ENCODE results near the gene CHRNB1.

CHRNB1 gene

DNA sequence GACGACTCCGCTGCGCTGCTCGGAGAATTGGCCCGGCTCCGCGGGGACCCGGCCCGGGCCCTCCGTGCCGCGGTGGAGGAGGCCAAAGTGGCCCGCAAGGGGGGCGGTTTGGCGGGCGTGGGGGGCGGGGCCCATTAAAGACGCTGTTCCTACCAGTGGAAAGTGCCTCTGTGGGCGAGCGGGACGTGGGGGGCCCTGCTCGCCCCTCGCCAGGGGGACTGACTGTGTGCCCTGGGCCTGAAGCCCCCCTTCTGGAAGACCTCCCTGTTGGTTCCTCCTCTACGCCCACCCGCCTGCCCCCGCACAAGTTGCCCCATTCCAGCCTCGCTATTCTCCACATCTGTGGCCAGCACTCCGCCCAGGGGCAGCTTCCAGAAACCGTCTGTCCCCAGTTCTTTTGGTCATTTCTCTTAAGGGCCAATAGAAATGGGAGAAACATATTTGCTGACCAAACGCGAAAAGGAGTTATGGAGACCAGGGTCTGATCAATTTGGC, 7.4 kb upstream of the CHRNB1 start:
- peaks cover 36 to 38% of the 10 kb centered on the region in 2 donors for H3K4me1 ChIP-seq (ENCODE audit: control insufficient read depth in 1 of 2, insufficient read depth in 2 of 2, low read length in 2 of 2)
- peak overlapping the region in 1 of 2 donors; percentile 76 for H3K9ac ChIP-seq (ENCODE audit: low read depth in 1 of 2, low read length in 2 of 2)
- H3K27me3 ChIP-seq (ENCODE audit: control insufficient read depth in 1 of 2, insufficient read depth in 2 of 2, low read length in 2 of 2) = peaks cover 28 to 33% of the 10 kb centered on the region in 2 donors
- no peaks in the 10 kb centered on the region for H3K36me3 ChIP-seq (ENCODE audit: control insufficient read depth in 1 of 2, insufficient read depth in 2 of 2, low read length in 2 of 2)
- no peaks in the 10 kb centered on the region for H3K9me3 ChIP-seq (ENCODE audit: control insufficient read depth in 1 of 2, low read length in 2 of 2)
- H3K4me3 ChIP-seq (ENCODE audit: low read depth in 1 of 2, low read length in 2 of 2) = peak overlapping the region; percentile 57 to 69
- H3K27ac ChIP-seq (ENCODE audit: low read depth, low read length) = no peak overlapping the region

DNA sequence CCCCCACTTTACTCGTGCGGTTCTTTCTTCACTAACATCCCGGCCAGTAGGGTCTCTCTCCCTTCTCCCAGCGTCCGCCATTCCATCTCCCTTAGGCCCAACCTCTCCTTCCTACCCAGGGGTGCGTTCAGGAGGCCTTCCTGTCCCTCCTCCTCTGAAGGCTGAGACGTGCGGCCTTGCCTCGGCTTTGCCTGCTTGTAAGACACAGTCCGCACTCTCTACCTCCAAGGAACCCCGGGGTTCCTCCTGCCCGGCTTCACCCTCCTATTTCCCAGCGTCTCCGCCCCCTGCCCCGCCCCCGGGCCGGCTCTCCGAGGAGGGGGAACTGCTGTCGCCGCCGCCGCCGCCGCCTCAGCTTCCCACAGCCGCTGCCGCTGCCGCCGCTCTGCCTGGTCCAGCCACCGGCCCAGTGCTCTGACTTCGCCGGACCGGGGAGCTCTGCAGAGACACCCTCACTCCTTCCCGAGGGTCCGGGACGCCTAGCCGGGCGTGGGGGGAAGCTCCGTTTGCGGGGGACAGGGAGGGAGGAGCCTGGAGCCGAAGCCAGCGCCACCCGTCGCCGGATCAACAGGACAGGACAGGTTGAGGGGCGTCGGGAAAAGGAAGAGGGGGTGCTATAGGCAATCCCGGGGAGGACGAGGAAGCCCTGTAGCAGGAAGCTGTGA, 6.8 kb upstream of the CHRNB1 start:
- Histone ChIP-seq H3K27ac (ENCODE audit: low read depth, low read length) (no peak overlapping the region), H3K9me3 (ENCODE audit: control insufficient read depth in 1 of 2, low read length in 2 of 2) (no peaks in the 10 kb centered on the region), H3K27me3 (ENCODE audit: control insufficient read depth in 1 of 2, insufficient read depth in 2 of 2, low read length in 2 of 2) (peaks cover 28 to 33% of the 10 kb centered on the region in 2 donors), H3K36me3 (ENCODE audit: control insufficient read depth in 1 of 2, insufficient read depth in 2 of 2, low read length in 2 of 2) (no peaks in the 10 kb centered on the region), H3K4me3 (ENCODE audit: low read depth in 1 of 2, low read length in 2 of 2) (peak overlapping the region; percentile 52 to 57), H3K9ac (ENCODE audit: low read depth in 1 of 2, low read length in 2 of 2) (no peak overlapping the region), H3K4me1 (ENCODE audit: control insufficient read depth in 1 of 2, insufficient read depth in 2 of 2, low read length in 2 of 2) (peaks cover 36 to 38% of the 10 kb centered on the region in 2 donors)

DNA sequence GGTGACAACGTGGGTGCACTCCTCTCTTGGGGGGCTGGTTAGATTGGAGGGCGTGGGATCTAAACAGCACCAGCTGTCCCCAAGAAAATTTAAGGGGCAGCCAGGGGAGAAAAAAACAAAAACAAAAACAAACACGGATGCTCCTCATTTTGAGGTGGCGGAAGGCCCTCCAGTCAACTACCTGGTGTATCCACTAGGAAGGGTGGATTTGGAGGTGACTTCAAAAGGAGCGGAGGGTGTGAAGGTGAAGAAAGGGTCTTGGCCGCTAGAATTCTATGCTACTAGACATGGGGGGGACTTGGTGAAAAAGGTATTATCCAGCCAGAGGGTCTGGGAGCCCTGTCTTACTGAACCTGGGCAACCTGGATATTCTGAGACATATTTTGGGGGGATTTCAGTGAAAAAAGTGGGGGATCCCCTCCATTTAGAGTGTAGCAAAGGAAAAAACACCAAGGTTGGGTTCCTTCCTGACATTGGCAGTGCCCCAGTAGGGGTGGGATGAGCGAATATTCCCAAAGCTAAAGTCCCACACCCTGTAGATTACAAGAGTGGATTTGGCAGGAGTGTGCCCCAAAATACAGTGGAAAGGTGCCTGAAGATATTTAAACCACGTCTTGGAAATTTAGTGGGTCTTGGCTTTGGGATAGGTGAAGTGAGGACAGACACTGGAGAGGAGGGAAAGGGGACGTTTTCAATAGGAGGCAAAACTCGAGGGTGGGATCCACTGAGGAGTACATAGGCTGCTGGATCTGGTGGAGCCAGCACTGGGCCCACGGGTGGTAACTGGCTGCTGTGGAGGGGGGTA, 6.0 kb upstream of the CHRNB1 start:
- Histone ChIP-seq H3K4me1 (ENCODE audit: control insufficient read depth in 1 of 2, insufficient read depth in 2 of 2, low read length in 2 of 2) (peaks cover 36 to 38% of the 10 kb centered on the region in 2 donors), H3K9ac (ENCODE audit: low read depth in 1 of 2, low read length in 2 of 2) (no peak overlapping the region)

DNA sequence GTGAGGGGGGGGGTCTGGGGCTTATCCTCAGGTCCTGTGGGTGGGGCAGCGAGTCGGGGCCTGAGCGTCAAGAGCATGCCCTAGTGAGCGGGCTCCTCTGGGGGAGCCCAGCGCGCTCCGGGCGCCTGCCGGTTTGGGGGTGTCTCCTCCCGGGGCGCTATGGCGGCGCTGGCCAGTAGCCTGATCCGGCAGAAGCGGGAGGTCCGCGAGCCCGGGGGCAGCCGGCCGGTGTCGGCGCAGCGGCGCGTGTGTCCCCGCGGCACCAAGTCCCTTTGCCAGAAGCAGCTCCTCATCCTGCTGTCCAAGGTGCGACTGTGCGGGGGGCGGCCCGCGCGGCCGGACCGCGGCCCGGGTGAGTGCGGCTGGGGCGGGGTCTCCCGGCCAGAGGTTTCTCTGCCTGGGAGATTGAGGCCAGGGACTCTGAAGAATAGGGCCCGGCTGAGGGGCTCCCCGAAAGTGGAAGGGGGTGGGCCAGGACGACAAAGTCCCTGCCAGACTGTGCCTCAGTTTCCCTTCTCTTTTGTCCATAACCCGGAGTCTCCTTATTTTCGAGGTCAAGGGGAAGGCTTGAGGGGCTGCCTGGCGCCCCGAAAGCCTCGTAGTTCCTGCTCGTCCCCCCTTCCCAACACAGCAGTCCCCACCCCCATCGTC, 5.3 kb upstream of the CHRNB1 start, which contains the start of gene FGF11:
FGF11 (plus strand) TSS at position 51 of the 651 bp plus-strand sequence; CDS start at position 160, 109 bp downstream.
- Histone ChIP-seq H3K27me3 (ENCODE audit: control insufficient read depth in 1 of 2, insufficient read depth in 2 of 2, low read length in 2 of 2) (peaks cover 28 to 41% of the 10 kb centered on the region in 2 donors), H3K4me1 (ENCODE audit: control insufficient read depth in 1 of 2, insufficient read depth in 2 of 2, low read length in 2 of 2) (peaks cover 36 to 38% of the 10 kb centered on the region in 2 donors), H3K27ac (ENCODE audit: low read depth, low read length) (no peak within 1 kb of the TSS), H3K9me3 (ENCODE audit: control insufficient read depth in 1 of 2, low read length in 2 of 2) (no peaks in the 10 kb centered on the region), H3K36me3 (ENCODE audit: control insufficient read depth in 1 of 2, insufficient read depth in 2 of 2, low read length in 2 of 2) (no peaks in the 10 kb centered on the region), H3K9ac (ENCODE audit: low read depth in 1 of 2, low read length in 2 of 2) (no peak within 1 kb of the TSS), H3K4me3 (ENCODE audit: low read depth in 1 of 2, low read length in 2 of 2) (peak within 1 kb of the TSS; percentile 52 to 55)

More for the DNA sequence above, 6.0 kb upstream of the CHRNB1 start:
- Histone ChIP-seq H3K27me3 (ENCODE audit: control insufficient read depth in 1 of 2, insufficient read depth in 2 of 2, low read length in 2 of 2) (peaks cover 28 to 34% of the 10 kb centered on the region in 2 donors), H3K27ac (ENCODE audit: low read depth, low read length) (no peak overlapping the region), H3K36me3 (ENCODE audit: control insufficient read depth in 1 of 2, insufficient read depth in 2 of 2, low read length in 2 of 2) (no peaks in the 10 kb centered on the region), H3K4me3 (ENCODE audit: low read depth in 1 of 2, low read length in 2 of 2) (peak overlapping the region; percentile 52 to 55), H3K9me3 (ENCODE audit: control insufficient read depth in 1 of 2, low read length in 2 of 2) (no peaks in the 10 kb centered on the region)

DNA sequence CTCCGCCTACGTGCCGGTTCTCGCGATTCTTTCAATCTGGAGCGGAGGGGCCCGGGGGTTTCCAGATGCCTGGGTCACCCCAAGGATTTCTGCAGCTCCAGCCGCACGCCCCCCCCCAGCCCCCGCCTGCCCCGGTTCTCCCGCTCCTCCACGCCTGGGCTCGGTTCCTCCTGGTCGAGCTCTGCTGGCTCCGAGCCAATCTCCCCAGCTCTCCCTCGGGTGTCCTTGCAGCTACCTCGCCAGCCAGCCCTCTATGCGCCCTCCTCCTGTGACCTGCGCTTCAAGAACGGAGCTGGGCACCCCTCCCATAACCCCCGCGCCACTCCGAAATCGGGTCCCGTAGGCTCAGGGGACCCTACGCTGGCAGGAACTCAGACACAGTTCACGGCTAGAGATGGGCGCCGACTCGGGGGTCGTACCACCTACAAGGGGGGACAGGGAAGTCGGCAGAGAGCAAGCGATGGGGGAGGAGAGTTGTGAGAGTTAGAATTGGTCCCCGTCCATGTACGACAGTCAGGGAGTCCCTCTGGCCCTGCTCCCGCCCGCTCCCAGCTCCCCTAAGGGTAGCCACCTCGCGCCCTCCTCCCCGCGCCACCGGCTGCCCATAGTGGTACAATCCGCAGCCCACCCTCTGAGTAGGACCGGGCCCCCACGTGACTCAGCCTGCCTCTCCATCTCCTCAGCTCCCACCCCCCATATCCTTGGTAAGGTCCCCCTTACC, 4.6 kb upstream of the CHRNB1 start:
- Histone ChIP-seq H3K27ac (ENCODE audit: low read depth, low read length) (no peak overlapping the region), H3K4me3 (ENCODE audit: low read depth in 1 of 2, low read length in 2 of 2) (peak overlapping the region; percentile 21 to 44), H3K4me1 (ENCODE audit: control insufficient read depth in 1 of 2, insufficient read depth in 2 of 2, low read length in 2 of 2) (peaks cover 36 to 38% of the 10 kb centered on the region in 2 donors), H3K27me3 (ENCODE audit: control insufficient read depth in 1 of 2, insufficient read depth in 2 of 2, low read length in 2 of 2) (peaks cover 28 to 43% of the 10 kb centered on the region in 2 donors), H3K9me3 (ENCODE audit: control insufficient read depth in 1 of 2, low read length in 2 of 2) (no peaks in the 10 kb centered on the region), H3K9ac (ENCODE audit: low read depth in 1 of 2, low read length in 2 of 2) (no peak overlapping the region), H3K36me3 (ENCODE audit: control insufficient read depth in 1 of 2, insufficient read depth in 2 of 2, low read length in 2 of 2) (no peaks in the 10 kb centered on the region)

- Histone ChIP-seq H3K27ac (ENCODE audit: low read depth, low read length) (no peak overlapping the region), H3K4me3 (ENCODE audit: low read depth in 1 of 2, low read length in 2 of 2) (no peak overlapping the region), H3K36me3 (ENCODE audit: control insufficient read depth in 1 of 2, insufficient read depth in 2 of 2, low read length in 2 of 2) (no peaks in the 10 kb centered on the region), H3K9me3 (ENCODE audit: control insufficient read depth in 1 of 2, low read length in 2 of 2) (no peaks in the 10 kb centered on the region), H3K27me3 (ENCODE audit: control insufficient read depth in 1 of 2, insufficient read depth in 2 of 2, low read length in 2 of 2) (peaks cover 28 to 43% of the 10 kb centered on the region in 2 donors), H3K9ac (ENCODE audit: low read depth in 1 of 2, low read length in 2 of 2) (no peak overlapping the region), H3K4me1 (ENCODE audit: control insufficient read depth in 1 of 2, insufficient read depth in 2 of 2, low read length in 2 of 2) (peaks cover 35 to 43% of the 10 kb centered on the region in 2 donors)
Observed at GRCh38 chr17:7440834-7441195, 4.0 kb upstream of the CHRNB1 start.

- H3K4me3 ChIP-seq (ENCODE audit: low read depth in 1 of 2, low read length in 2 of 2) = no peak overlapping the region
- peaks cover 28 to 44% of the 10 kb centered on the region in 2 donors for H3K27me3 ChIP-seq (ENCODE audit: control insufficient read depth in 1 of 2, insufficient read depth in 2 of 2, low read length in 2 of 2)
- no peak overlapping the region for H3K9ac ChIP-seq (ENCODE audit: low read depth in 1 of 2, low read length in 2 of 2)
- H3K9me3 ChIP-seq (ENCODE audit: control insufficient read depth in 1 of 2, low read length in 2 of 2) = no peaks in the 10 kb centered on the region
- peaks cover 35 to 45% of the 10 kb centered on the region in 2 donors for H3K4me1 ChIP-seq (ENCODE audit: control insufficient read depth in 1 of 2, insufficient read depth in 2 of 2, low read length in 2 of 2)
- no peaks in the 10 kb centered on the region for H3K36me3 ChIP-seq (ENCODE audit: control insufficient read depth in 1 of 2, insufficient read depth in 2 of 2, low read length in 2 of 2)
- no peak overlapping the region for H3K27ac ChIP-seq (ENCODE audit: low read depth, low read length)
Observed at GRCh38 chr17:7441266-7441665, 3.6 kb upstream of the CHRNB1 start.

DNA sequence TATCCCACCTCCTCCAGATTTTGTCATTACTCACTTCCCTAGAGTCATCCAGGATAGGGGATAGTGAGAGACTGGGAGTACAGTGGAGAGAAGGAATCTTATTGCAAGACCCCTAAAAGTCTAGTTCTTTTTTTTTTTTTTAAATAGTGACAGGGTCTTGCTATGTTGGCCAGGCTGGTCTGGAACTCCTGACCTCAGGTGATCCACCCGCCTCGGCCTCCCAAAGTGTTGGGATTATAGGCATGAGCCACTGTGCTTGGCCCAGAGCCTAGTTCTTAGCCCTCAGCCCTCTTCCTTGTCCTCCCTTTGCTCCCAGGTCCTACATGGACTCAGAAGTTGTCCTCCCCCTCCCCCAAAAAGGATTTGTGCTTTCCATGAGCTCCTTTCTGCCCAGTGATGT, 2.7 kb upstream of the CHRNB1 start:
- H3K9me3 ChIP-seq (ENCODE audit: control insufficient read depth in 1 of 2, low read length in 2 of 2) = no peaks in the 10 kb centered on the region
- H3K9ac ChIP-seq (ENCODE audit: low read depth in 1 of 2, low read length in 2 of 2) = no peak overlapping the region
- no peak overlapping the region for H3K27ac ChIP-seq (ENCODE audit: low read depth, low read length)
- peaks cover 34 to 52% of the 10 kb centered on the region in 2 donors for H3K27me3 ChIP-seq (ENCODE audit: control insufficient read depth in 1 of 2, insufficient read depth in 2 of 2, low read length in 2 of 2)
- no peaks in the 10 kb centered on the region for H3K36me3 ChIP-seq (ENCODE audit: control insufficient read depth in 1 of 2, insufficient read depth in 2 of 2, low read length in 2 of 2)
- H3K4me3 ChIP-seq (ENCODE audit: low read depth in 1 of 2, low read length in 2 of 2) = no peak overlapping the region
- peaks cover 34 to 42% of the 10 kb centered on the region in 2 donors for H3K4me1 ChIP-seq (ENCODE audit: control insufficient read depth in 1 of 2, insufficient read depth in 2 of 2, low read length in 2 of 2)

DNA sequence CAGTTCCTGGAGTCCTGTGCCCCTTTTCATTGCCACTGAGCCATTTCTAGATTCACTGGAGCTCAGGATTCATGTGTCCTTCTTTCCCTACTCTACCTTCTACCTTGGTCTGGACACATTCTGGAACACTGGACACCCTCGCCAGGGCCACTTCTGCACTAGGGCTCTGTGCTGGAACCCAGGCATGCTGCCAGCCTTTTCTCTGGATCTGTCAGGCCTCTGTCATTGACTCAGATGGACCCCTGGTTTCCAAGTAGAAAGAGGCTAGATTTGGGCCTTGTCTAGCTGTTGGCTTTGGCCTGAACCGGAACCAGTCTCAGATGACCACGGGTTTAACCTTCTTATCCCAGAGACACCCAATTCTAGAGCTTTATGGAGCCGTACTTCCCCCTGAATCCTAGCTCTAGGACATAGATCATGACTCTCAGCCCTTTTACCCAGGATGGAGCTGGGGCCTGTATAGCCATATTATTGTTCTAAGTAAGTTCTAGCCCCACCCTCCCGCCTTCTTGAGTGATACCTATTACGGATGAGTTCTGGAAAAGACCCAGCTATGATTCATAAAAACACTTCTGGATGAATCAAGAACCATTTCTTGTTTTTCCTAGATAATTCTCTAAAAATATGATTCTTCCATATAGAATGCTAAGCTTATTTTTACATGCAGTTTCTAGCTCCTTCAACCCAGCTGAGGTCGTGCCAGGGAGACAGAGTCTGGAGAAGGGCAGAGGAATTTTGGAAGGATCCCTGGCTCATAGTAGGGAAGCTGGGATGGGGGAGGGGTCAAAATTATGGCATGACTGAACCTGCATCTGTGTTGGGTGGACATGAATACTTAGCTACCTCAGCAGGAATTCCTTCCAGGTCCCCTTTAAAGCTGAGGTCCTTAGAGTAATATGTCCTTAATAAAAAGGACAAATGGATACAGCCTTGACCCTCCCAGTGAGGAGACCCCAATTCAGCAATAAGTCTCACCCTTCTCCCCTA, 1.1 kb upstream of the CHRNB1 start:
- Histone ChIP-seq H3K27me3 (ENCODE audit: control insufficient read depth in 1 of 2, insufficient read depth in 2 of 2, low read length in 2 of 2) (peaks cover 35 to 47% of the 10 kb centered on the region in 2 donors), H3K4me3 (ENCODE audit: low read depth in 1 of 2, low read length in 2 of 2) (no peak overlapping the region), H3K4me1 (ENCODE audit: control insufficient read depth in 1 of 2, insufficient read depth in 2 of 2, low read length in 2 of 2) (peaks cover 19 to 29% of the 10 kb centered on the region in 2 donors), H3K27ac (ENCODE audit: low read depth, low read length) (no peak overlapping the region), H3K9me3 (ENCODE audit: control insufficient read depth in 1 of 2, low read length in 2 of 2) (no peaks in the 10 kb centered on the region), H3K9ac (ENCODE audit: low read depth in 1 of 2, low read length in 2 of 2) (no peak overlapping the region), H3K36me3 (ENCODE audit: control insufficient read depth in 1 of 2, insufficient read depth in 2 of 2, low read length in 2 of 2) (no peaks in the 10 kb centered on the region)

Measured in duodenal mucosa (tissue), 2 donors.